HepG2 (cell line): ENCODE data around the gene PTPRM. TPM values are rescaled to one million over a fixed set of nuclear protein-coding genes. Genes with fewer than 3 reads are reported as not detected.

Source experiments
- ATAC-seq: fragments of 200-7000 bp; cut with Tn5 transposase; 3 replicates; pipeline ENCODE4 v1.9.1; 2020; ENCODE audit warnings: mild to moderate bottlenecking, moderate library complexity
- BruUV-seq: library from RNA; stranded (reverse); fragments of 400-500 nt; replicated peaks from 2 replicates; lab custom pipeline; 2021; lab: Mats Ljungman, UMichigan
- CTCF ChIA-PET: fragments of 300-600 bp; formaldehyde crosslinking; extraction: SDS; loops from one replicate; lab custom pipeline; 2021; ENCODE audit warnings: low total read pairs, inconsistent platforms, low intra/inter-chr PET ratio; lab: Yijun Ruan, JAX
- POLR2A ChIA-PET: fragments of 350-600 bp; sonication (Branson Sonifier 250); formaldehyde crosslinking; loops from one replicate; lab custom pipeline; 2020; ENCODE audit warnings: antibody characterized with exemption, inconsistent platforms; lab: Yijun Ruan, JAX
- DNase-seq: peaks from one replicate; pipeline ENCODE4 v3.0.0-alpha.2; 2015; ENCODE audit warnings: low spot score
- FAIRE-seq: peaks from 3 replicates; lab custom pipeline; 2011; peaks lifted over from hg19 to GRCh38; lab: Jason Lieb, UNC
- H2AFZ ChIP-seq: one replicate; pipeline ENCODE4 v1.6.1; 2011; ENCODE audit warnings: low read length, inconsistent platforms
- H3K27ac ChIP-seq: fragments of 300-600 bp; 3 replicates; pipeline ENCODE4 v1.8.0; 2011; ENCODE audit warnings: mixed run types, mild to moderate bottlenecking, mixed read lengths, low read length, inconsistent platforms; ENCODE audit not compliant: insufficient read depth; ENCODE audit errors: extremely low read length
- H3K27me3 ChIP-seq, 2 experiments: fragments of 200-600 bp in 1 of 2; 2 replicates in 1 of 2; 3 replicates in 1 of 2; pipeline versions ENCODE4 v1.6.0 to v1.8.0; 2011; ENCODE audit warnings: low read length in 2 of 2, mild to moderate bottlenecking in 2 of 2, moderate library complexity in 2 of 2, inconsistent platforms in 1 of 2; ENCODE audit not compliant: insufficient read depth in 2 of 2, control insufficient read depth in 1 of 2
- H3K36me3 ChIP-seq, 2 experiments: fragments of 200-600 bp in 1 of 2; replicated peaks in 1 of 2; 2 replicates in 1 of 2; 3 replicates in 1 of 2; pipeline versions ENCODE4 v1.5.1 to v1.8.0; 2011; ENCODE audit warnings: low read length in 2 of 2, inconsistent platforms in 1 of 2; ENCODE audit not compliant: insufficient read depth in 2 of 2, control insufficient read depth in 1 of 2
- H3K4me1 ChIP-seq: 2 replicates; pipeline ENCODE4 v1.5.1; 2012; ENCODE audit warnings: low read length, inconsistent platforms; ENCODE audit not compliant: insufficient read depth
- H3K4me2 ChIP-seq: 2 replicates; pipeline ENCODE4 v1.6.0; 2011; ENCODE audit warnings: low read depth, low read length, inconsistent platforms
- H3K4me3 ChIP-seq, 3 experiments: fragments of 200-600 bp in 1 of 3; sonication (generic), shearing (Covaris generic) in 1 of 3; replicated peaks in 1 of 3; 2 replicates each; pipeline ENCODE4 v1.5.1; 2011 to 2016; ENCODE audit warnings: low read length in 3 of 3, inconsistent platforms in 2 of 3, low read depth in 2 of 3, mild to moderate bottlenecking in 2 of 3, control low read depth in 1 of 3, mixed read lengths in 1 of 3; ENCODE audit not compliant: insufficient read depth in 1 of 3
- H3K79me2 ChIP-seq: one replicate; pipeline ENCODE4 v1.6.1; 2011; ENCODE audit warnings: low read length, inconsistent platforms; ENCODE audit not compliant: insufficient read depth
- H3K9ac ChIP-seq: 2 replicates; pipeline ENCODE4 v1.6.0; 2011; ENCODE audit warnings: mild to moderate bottlenecking, low read depth, low read length, inconsistent platforms; ENCODE audit not compliant: insufficient read depth
- H3K9me3 ChIP-seq: 2 replicates; pipeline ENCODE4 v1.5.1; 2012; ENCODE audit warnings: mild to moderate bottlenecking, low read length
- H4K20me1 ChIP-seq: 2 replicates; pipeline ENCODE4 v1.6.0; 2011; ENCODE audit warnings: inconsistent platforms, mild to moderate bottlenecking, low read length, moderate library complexity; ENCODE audit not compliant: insufficient read depth
- JUN ChIP-seq: sonication (generic); formaldehyde crosslinking; IDR thresholded peaks from 2 replicates; pipeline ENCODE4 v1.4.0; 2020; ENCODE audit warnings: mild to moderate bottlenecking, missing genetic modification reagents
- KLF6 ChIP-seq: IDR thresholded peaks from 2 replicates; pipeline ENCODE4 v1.8.0; 2016; ENCODE audit warnings: missing biosample characterization, missing genetic modification reagents
- MED8 ChIP-seq: sonication (generic); formaldehyde crosslinking; IDR thresholded peaks from 2 replicates; pipeline ENCODE4 v1.8.1; 2023; ENCODE audit warnings: mild to moderate bottlenecking, missing genetic modification reagents; ENCODE audit not compliant: insufficient replicate concordance
- NCOA1 ChIP-seq: sonication (generic); formaldehyde crosslinking; IDR thresholded peaks from 2 replicates; pipeline ENCODE4 v1.9.0; 2021; ENCODE audit warnings: missing genetic modification reagents
- SMAD3 ChIP-seq: sonication (generic); formaldehyde crosslinking; IDR thresholded peaks from 2 replicates; pipeline ENCODE4 v1.4.0; 2020; ENCODE audit warnings: missing genetic modification reagents
- ZHX2 ChIP-seq, 2 experiments: sonication (generic) in 1 of 2; formaldehyde crosslinking in 1 of 2; IDR thresholded peaks; 2 replicates each; pipeline versions ENCODE4 v1.6.1 to v1.9.0; 2014 to 2022; ENCODE audit warnings: antibody characterized with exemption in 1 of 2, borderline replicate concordance in 1 of 2, inconsistent platforms in 1 of 2, low read depth in 1 of 2, missing genetic modification reagents in 1 of 2
- WGBS: methylation state at CpG from one replicate; pipeline ENCODE4 v1.1.6; 2017; ENCODE audit warnings: low lambda C conversion rate; 5-methylcytosine and 5-hydroxymethylcytosine counted together
- in situ Hi-C: cut with HindIII; loops from 2 replicates; pipeline ENCODE4 v1.10.0; 2017; ENCODE audit warnings: low pct_unique_long_range_greater_than_20kb; ENCODE audit not compliant: extremely low pct_ligation_motif_present
- intact Hi-C: fragments of 100-400 bp; cut with micrococcal nuclease; formaldehyde crosslinking; loops from one replicate; pipeline ENCODE4 v1.10.0; 2022; ENCODE audit not compliant: unreplicated experiment
- polyA plus RNA-seq, 8 experiments: library from polyadenylated mRNA; depleted of rRNA in 3 of 8; stranded (reverse) in 7 of 8; unstranded in 1 of 8; fragments of >200 nt; fragmentation: Illumina TruSeq in 4 of 8; extraction: Trizol in 4 of 8; gene quantifications; 2 replicates each; pipeline versions ENCODE4 v1.2.1 to v1.2.3, GENCODE V29; 2011 to 2016; ENCODE audit warnings: low read depth in 4 of 8, missing spikeins in 1 of 8, mixed read lengths in 1 of 8; ENCODE audit not compliant: insufficient read depth in 1 of 8
- total RNA-seq, 5 experiments: library from RNA; depleted of rRNA; stranded (reverse); fragments of >200 nt; fragmentation: Illumina TruSeq; extraction: Trizol; gene quantifications; 2 replicates each; pipeline ENCODE4 v1.2.3, GENCODE V29; 2016; ENCODE audit warnings: low read depth in 1 of 5
- TF ChIP-seq, protein P1 (sequence below): sonication (generic); formaldehyde crosslinking; IDR thresholded peaks from 2 replicates; pipeline ENCODE4 v1.4.0; 2020; ENCODE audit warnings: missing genetic modification reagents, borderline replicate concordance
- TF ChIP-seq, protein P2 (sequence below): sonication (generic); formaldehyde crosslinking; IDR thresholded peaks from 2 replicates; pipeline ENCODE4 v1.4.0; 2020; ENCODE audit warnings: missing genetic modification reagents

Gene PTPRM
- total and polyA plus RNA-seq, 2 of the 13 experiments (the other 11 are each of a cell fraction or from before 2014, with no cell fraction given), result 12.6 to 108 TPM

- TF ChIP-seq ZHX2 (IDR thresholded peaks at IDR 0.05; ENCODE audit: low read depth) (no peak), ZHX2 (CRISPR knock-in tag; IDR thresholded peaks at IDR 0.05; ENCODE audit: borderline replicate concordance) (no peak), JUN (no peak), NCOA1 (CRISPR knock-in tag) (no peak)
- TF ChIP-seq, all 625 proteins: peak for 0
These were observed 246.0 kb downstream of the PTPRM start (continued) for GRCh38 chr18:7813131-7813530.

- DNase-seq (no peak), FAIRE-seq (no peak), ATAC-seq (no peak)
- H3K4me3 ChIP-seq, result no peak overlapping the region
- in situ Hi-C loops (no loop called here), intact Hi-C loops (loop anchor here (5.0 kb wide), 1 partner anchor 972 kb away; no protein-coding TSS in a partner anchor)
- H2AFZ ChIP-seq, result no peak overlapping the region
- H3K4me1 ChIP-seq, result peaks cover 24% of the 10 kb centered on the region
- H3K9me3 ChIP-seq, result peaks cover 15% of the 10 kb centered on the region
- no peaks in the 10 kb centered on the region for H3K27me3 ChIP-seq
- POLR2A ChIA-PET, result no interaction called here
- BruUV-seq, result no TSS peak
- TF ChIP-seq SMAD3, result no peak
- TF ChIP-seq MED8 (CRISPR knock-in tag), result no peak
- TF ChIP-seq, protein P1, sequence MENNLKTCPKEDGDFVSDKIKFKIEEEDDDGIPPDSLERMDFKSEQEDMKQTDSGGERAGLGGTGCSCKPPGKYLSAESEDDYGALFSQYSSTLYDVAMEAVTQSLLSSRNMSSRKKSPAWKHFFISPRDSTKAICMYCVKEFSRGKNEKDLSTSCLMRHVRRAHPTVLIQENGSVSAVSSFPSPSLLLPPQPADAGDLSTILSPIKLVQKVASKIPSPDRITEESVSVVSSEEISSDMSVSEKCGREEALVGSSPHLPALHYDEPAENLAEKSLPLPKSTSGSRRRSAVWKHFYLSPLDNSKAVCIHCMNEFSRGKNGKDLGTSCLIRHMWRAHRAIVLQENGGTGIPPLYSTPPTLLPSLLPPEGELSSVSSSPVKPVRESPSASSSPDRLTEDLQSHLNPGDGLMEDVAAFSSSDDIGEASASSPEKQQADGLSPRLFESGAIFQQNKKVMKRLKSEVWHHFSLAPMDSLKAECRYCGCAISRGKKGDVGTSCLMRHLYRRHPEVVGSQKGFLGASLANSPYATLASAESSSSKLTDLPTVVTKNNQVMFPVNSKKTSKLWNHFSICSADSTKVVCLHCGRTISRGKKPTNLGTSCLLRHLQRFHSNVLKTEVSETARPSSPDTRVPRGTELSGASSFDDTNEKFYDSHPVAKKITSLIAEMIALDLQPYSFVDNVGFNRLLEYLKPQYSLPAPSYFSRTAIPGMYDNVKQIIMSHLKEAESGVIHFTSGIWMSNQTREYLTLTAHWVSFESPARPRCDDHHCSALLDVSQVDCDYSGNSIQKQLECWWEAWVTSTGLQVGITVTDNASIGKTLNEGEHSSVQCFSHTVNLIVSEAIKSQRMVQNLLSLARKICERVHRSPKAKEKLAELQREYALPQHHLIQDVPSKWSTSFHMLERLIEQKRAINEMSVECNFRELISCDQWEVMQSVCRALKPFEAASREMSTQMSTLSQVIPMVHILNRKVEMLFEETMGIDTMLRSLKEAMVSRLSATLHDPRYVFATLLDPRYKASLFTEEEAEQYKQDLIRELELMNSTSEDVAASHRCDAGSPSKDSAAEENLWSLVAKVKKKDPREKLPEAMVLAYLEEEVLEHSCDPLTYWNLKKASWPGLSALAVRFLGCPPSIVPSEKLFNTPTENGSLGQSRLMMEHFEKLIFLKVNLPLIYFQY, result no peak
- TF ChIP-seq, protein P2, sequence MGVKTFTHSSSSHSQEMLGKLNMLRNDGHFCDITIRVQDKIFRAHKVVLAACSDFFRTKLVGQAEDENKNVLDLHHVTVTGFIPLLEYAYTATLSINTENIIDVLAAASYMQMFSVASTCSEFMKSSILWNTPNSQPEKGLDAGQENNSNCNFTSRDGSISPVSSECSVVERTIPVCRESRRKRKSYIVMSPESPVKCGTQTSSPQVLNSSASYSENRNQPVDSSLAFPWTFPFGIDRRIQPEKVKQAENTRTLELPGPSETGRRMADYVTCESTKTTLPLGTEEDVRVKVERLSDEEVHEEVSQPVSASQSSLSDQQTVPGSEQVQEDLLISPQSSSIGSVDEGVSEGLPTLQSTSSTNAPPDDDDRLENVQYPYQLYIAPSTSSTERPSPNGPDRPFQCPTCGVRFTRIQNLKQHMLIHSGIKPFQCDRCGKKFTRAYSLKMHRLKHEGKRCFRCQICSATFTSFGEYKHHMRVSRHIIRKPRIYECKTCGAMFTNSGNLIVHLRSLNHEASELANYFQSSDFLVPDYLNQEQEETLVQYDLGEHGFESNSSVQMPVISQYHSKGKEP (CRISPR knock-in tag), result no peak
- no peak for TF ChIP-seq KLF6 (CRISPR knock-in tag)
- CTCF ChIA-PET, result no interaction called here
- H3K36me3 ChIP-seq, result peaks cover 0 to 3% of the 10 kb centered on the region in 2 experiments; a peak in 1 of 5 replicates
- H4K20me1 ChIP-seq, result no peaks in the 10 kb centered on the region
- no peak overlapping the region for H3K4me2 ChIP-seq
- WGBS, result 97% methylated on average over 5 of the region's 5 CpGs
- H3K27ac ChIP-seq, result no peak overlapping the region
- no peak overlapping the region for H3K9ac ChIP-seq
- H3K79me2 ChIP-seq, result no peaks in the 10 kb centered on the region
These were observed 247.7 kb downstream of the PTPRM start for GRCh38 chr18:7814754-7815315.
